H1 (cell line): Measurements from ENCODE around the gene ST6GALNAC2. TPM values are rescaled to one million over a fixed set of nuclear protein-coding genes. Genes with fewer than 3 reads are reported as not detected.

ENCODE experiments used
- ATF2 ChIP-seq: IDR thresholded peaks from 2 replicates; pipeline ENCODE4 v1.6.1; 2012; ENCODE audit warnings: low read length, inconsistent platforms
- BCL11A ChIP-seq, 2 experiments: IDR thresholded peaks; one replicate each; pipeline ENCODE4 v1.6.1; 2011; ENCODE audit warnings: low read depth in 2 of 2, low read length in 2 of 2, mild to moderate bottlenecking in 2 of 2
- BRCA1 ChIP-seq: IDR thresholded peaks from 2 replicates; pipeline ENCODE4 v1.6.1; 2012; ENCODE audit warnings: low read depth, low read length, improper control_type of control experiment
- CHD2 ChIP-seq: IDR thresholded peaks from 2 replicates; pipeline ENCODE4 v1.6.1; 2012; ENCODE audit warnings: low read length, improper control_type of control experiment
- CREB1 ChIP-seq: IDR thresholded peaks from 2 replicates; pipeline ENCODE4 v1.6.1; 2012; ENCODE audit warnings: inconsistent platforms
- CTBP2 ChIP-seq: IDR thresholded peaks from 2 replicates; pipeline ENCODE4 v1.7.0; 2011; ENCODE audit warnings: borderline replicate concordance, mild to moderate bottlenecking, moderate library complexity, mixed read lengths, low read length; ENCODE audit not compliant: insufficient read depth, insufficient read length
- GABPA ChIP-seq: IDR thresholded peaks from 2 replicates; pipeline ENCODE4 v1.6.1; 2011; ENCODE audit warnings: mild to moderate bottlenecking, low read length, moderate library complexity, borderline replicate concordance; ENCODE audit not compliant: insufficient read depth
- HDAC2 ChIP-seq, 2 experiments: fragments of 300-600 bp in 1 of 2; sonication (generic) in 1 of 2; IDR thresholded peaks; 2 replicates each; pipeline ENCODE4 v1.6.1; 2011 to 2012; ENCODE audit warnings: low read depth in 2 of 2, low read length in 2 of 2, mild to moderate bottlenecking in 2 of 2, moderate library complexity in 2 of 2, borderline replicate concordance in 1 of 2, inconsistent platforms in 1 of 2
- JUND ChIP-seq: IDR thresholded peaks from 2 replicates; pipeline ENCODE4 v1.6.1; 2011; ENCODE audit warnings: mild to moderate bottlenecking, improper control_type of control experiment, low read length
- KDM1A ChIP-seq: fragments of 200-600, 300-600 bp; sonication (generic); IDR thresholded peaks from 2 replicates; pipeline ENCODE4 v1.7.1; 2016; ENCODE audit warnings: mild to moderate bottlenecking, low read length, borderline replicate concordance
- MAX ChIP-seq: IDR thresholded peaks from 2 replicates; pipeline ENCODE4 v1.6.1; 2012; ENCODE audit warnings: inconsistent platforms
- NANOG ChIP-seq: IDR thresholded peaks from 2 replicates; pipeline ENCODE4 v1.6.1; 2011; ENCODE audit warnings: low read length, low read depth, mild to moderate bottlenecking, inconsistent platforms; ENCODE audit not compliant: insufficient read depth, poor library complexity, severe bottlenecking
- POLR2A ChIP-seq, 2 experiments: IDR thresholded peaks; 1 replicate in 1 of 2; 2 replicates in 1 of 2; pipeline ENCODE4 v1.6.1; 2011; ENCODE audit warnings: low read depth in 2 of 2, low read length in 2 of 2, mild to moderate bottlenecking in 2 of 2; ENCODE audit errors: control extremely low read depth in 1 of 2
- POLR2AphosphoS5 ChIP-seq: IDR thresholded peaks from 2 replicates; pipeline ENCODE4 v1.6.1; 2011; ENCODE audit warnings: low read depth, low read length
- RBBP5 ChIP-seq: IDR thresholded peaks from 2 replicates; pipeline ENCODE4 v1.7.1; 2012; ENCODE audit warnings: low read depth, mild to moderate bottlenecking, inconsistent platforms, low read length, moderate library complexity, borderline replicate concordance
- SAP30 ChIP-seq: fragments of 300-600 bp; sonication (generic); IDR thresholded peaks from 2 replicates; pipeline ENCODE4 v1.7.1; 2012; ENCODE audit warnings: low read length, moderate library complexity, mild to moderate bottlenecking, inconsistent platforms; ENCODE audit not compliant: insufficient read depth, insufficient replicate concordance
- SUZ12 ChIP-seq: fragments of 200-600 bp; sonication (generic); IDR thresholded peaks from 2 replicates; pipeline ENCODE4 v1.6.1; 2012; ENCODE audit warnings: mild to moderate bottlenecking, inconsistent platforms, low read length, moderate library complexity, mixed read lengths
- TCF12 ChIP-seq: IDR thresholded peaks from 2 replicates; pipeline ENCODE4 v1.6.1; 2011; ENCODE audit warnings: low read depth, mild to moderate bottlenecking, low read length
- USF2 ChIP-seq: IDR thresholded peaks from 2 replicates; pipeline ENCODE4 v1.6.1; 2011; ENCODE audit warnings: low read length, improper control_type of control experiment
- YY1 ChIP-seq: IDR thresholded peaks from 2 replicates; pipeline ENCODE4 v1.6.1; 2011; ENCODE audit warnings: low read depth, mild to moderate bottlenecking, low read length
- polyA plus RNA-seq, 7 experiments: library from polyadenylated mRNA; depleted of rRNA in 3 of 7; stranded (reverse) in 5 of 7; unstranded in 2 of 7; fragments of >200 nt in 5 of 7; fragments of 200-250 nt in 2 of 7; gene quantifications; 1 replicate in 5 of 7; 2 replicates in 1 of 7; 4 replicates in 1 of 7; pipeline versions ENCODE4 v1.2.1 to v1.2.3, GENCODE V29; 2011 to 2013; ENCODE audit warnings: missing spikeins in 2 of 7, mixed read lengths in 2 of 7
- total RNA-seq: library from RNA; stranded (reverse); fragmentation: NEBNext Ultra II Directional; extraction: Animal tissue kit (Norgen Biotek cat#: 25700); gene quantifications from 2 replicates; pipeline ENCODE4 v1.2.1, GENCODE V29; 2021

The ST6GALNAC2 gene
- total and polyA plus RNA-seq, 2 of the 8 experiments (the other 6 are each of a cell fraction or from before 2014, with no cell fraction given) = 0.09 TPM; not detected in 1

- TF ChIP-seq CTBP2 (peak; percentile 42), POLR2A (IDR thresholded peaks at IDR 0.05; ENCODE audit: control extremely low read depth in 1 of 2, low read depth in 2 of 2, low read length in 2 of 2) (no peak), KDM1A (no peak), HDAC2 (IDR thresholded peaks at IDR 0.05; ENCODE audit: borderline replicate concordance in 1 of 2, low read depth in 2 of 2, low read length in 2 of 2) (no peak), ATF2 (peak; percentile 100), SAP30 (peak; percentile 59), POLR2AphosphoS5 (no peak), BRCA1 (no peak), TCF12 (no peak), SUZ12 (no peak), YY1 (no peak), CHD2 (0 out of 2 replicates have a peak, but pooled peaks have one; percentile 17), JUND (peak; percentile 90), MAX (peak; percentile 88), USF2 (no peak), BCL11A (IDR thresholded peaks at IDR 0.05; ENCODE audit: low read depth in 2 of 2, low read length in 2 of 2) (no peak), NANOG (no peak), RBBP5 (0 out of 2 replicates have a peak, but pooled peaks have one; percentile 31), CREB1 (peak; percentile 68), GABPA (peak; percentile 12; the same call in 1 of the 2 replicates)
These were observed 45.0 kb downstream of the ST6GALNAC2 start (continued) for GRCh38 chr17:76540381-76541300.
